ENCODE results near the gene TMOD3. TPM values are rescaled to one million over a fixed set of nuclear protein-coding genes. Genes with fewer than 3 reads are reported as not detected.

TMOD3 gene
- total and polyA plus RNA-seq, 2 donors (not counting 3 experiments of a cell fraction or from before 2014, with no cell fraction given): 10.4 to 64.3 TPM

GRCh38 chr15:51840692-51841091 lies 11.2 kb downstream of the TMOD3 start:
- Histone ChIP-seq H3K27ac (ENCODE audit: insufficient read depth, low read depth, low read length) (no peak overlapping the region), H3K4me2 (ENCODE audit: insufficient read depth, low read length) (no peak overlapping the region), H3K4me3 (replicated peaks in 1 of 3; ENCODE audit: insufficient read depth in 1 of 3, low read depth in 1 of 3, low read length in 3 of 3) (no peak overlapping the region), H2AFZ (ENCODE audit: low read depth, low read length) (no peak overlapping the region), H3K36me3 (ENCODE audit: control insufficient read depth in 2 of 2, extremely low read depth in 1 of 2, insufficient read depth in 2 of 2, low read length in 2 of 2) (no peaks in the 10 kb centered on the region), H4K20me1 (replicated peaks; ENCODE audit: control insufficient read depth, extremely low read depth, insufficient read depth, low read length) (no peaks in the 10 kb centered on the region), H3K9me1 (replicated peaks; ENCODE audit: control insufficient read depth, extremely low read depth, insufficient read depth, low read length) (no peaks in the 10 kb centered on the region), H3K79me2 (ENCODE audit: control insufficient read depth, insufficient read depth, low read length) (peaks cover 97% of the 10 kb centered on the region), H3K9me3 (replicated peaks; ENCODE audit: control insufficient read depth, insufficient read depth, low read length) (no peaks in the 10 kb centered on the region), H3K27me3 (ENCODE audit: control insufficient read depth in 2 of 2, insufficient read depth in 2 of 2, low read length in 2 of 2) (no peaks in the 10 kb centered on the region), H3K4me1 (ENCODE audit: control insufficient read depth, extremely low read depth, insufficient read depth, low read length) (peaks cover 72% of the 10 kb centered on the region), H3K9ac (replicated peaks; ENCODE audit: extremely low read depth, insufficient read depth, low read length) (no peak overlapping the region)
- no TSS peak for BruUV-seq (replicated peaks)
- no peak for DNase-seq (ENCODE audit: low read depth, low spot score)
- ChIA-PET CTCF (interaction anchor here (0.9 to 2.2 kb wide), 6 partner anchors 10 to 219 kb away, joined by 3 to 9 read pairs (median 3); no protein-coding TSS in a partner anchor), POLR2A (interaction anchor here (0.5 kb wide), 1 partner anchor 49 kb away, joined by 3 read pairs; no protein-coding TSS in a partner anchor)
- no peak for FAIRE-seq
- TF ChIP-seq CTCF (IDR thresholded peaks at IDR 0.05; ENCODE audit: extremely low read depth in 1 of 2, insufficient read depth in 1 of 2, low read depth in 1 of 2, low read length in 2 of 2) (no peak), JUN (IDR thresholded peaks at IDR 0.05; ENCODE audit: borderline replicate concordance, insufficient read depth, insufficient read length, low read depth) (no peak), MYC (IDR thresholded peaks at IDR 0.05; ENCODE audit: low read depth, low read length) (no peak), EZH2 (IDR thresholded peaks at IDR 0.05; ENCODE audit: borderline replicate concordance, low read depth, low read length, severe bottlenecking) (no peak), FOS (IDR thresholded peaks at IDR 0.05; ENCODE audit: borderline replicate concordance, insufficient read depth, low read length) (no peak), GATA2 (IDR thresholded peaks at IDR 0.05; ENCODE audit: insufficient read depth, insufficient read length, low read depth, low read length) (no peak), MAX (IDR thresholded peaks at IDR 0.05; ENCODE audit: insufficient read depth, insufficient read length) (no peak), POLR2A (IDR thresholded peaks at IDR 0.05; ENCODE audit: low read depth, low read length) (no peak), POLR2AphosphoS5 (IDR thresholded peaks at IDR 0.05; ENCODE audit: insufficient read depth, low read depth, low read length) (no peak)
- dilution Hi-C loops (cut with MboI; ENCODE audit: extremely low pct_ligation_motif_present, low sequenced_read_pairs): no loop called here
- intact Hi-C loops (cut with micrococcal nuclease): loop anchor here (1.0 kb wide), 1 partner anchor 8 kb away; no protein-coding TSS in a partner anchor
